Skin epidermis (tissue), 12 donors: ENCODE measurements around the gene CCDC28A.

Experiments used
- H3K27ac ChIP-seq, 21 experiments: fragments of 200-600 bp; sonication (generic) in 11 of 21; one replicate each; pipeline ENCODE4 v1.5.0; 2020; ENCODE audit warnings: mild to moderate bottlenecking in 3 of 21, inconsistent platforms in 2 of 21, moderate library complexity in 2 of 21
- H3K4me3 ChIP-seq, 7 experiments: fragments of 200-600 bp; sonication (generic) in 2 of 7; one replicate each; pipeline ENCODE4 v1.5.0; 2020; ENCODE audit warnings: inconsistent platforms in 2 of 7, mild to moderate bottlenecking in 2 of 7, moderate library complexity in 1 of 7

Gene CCDC28A

DNA sequence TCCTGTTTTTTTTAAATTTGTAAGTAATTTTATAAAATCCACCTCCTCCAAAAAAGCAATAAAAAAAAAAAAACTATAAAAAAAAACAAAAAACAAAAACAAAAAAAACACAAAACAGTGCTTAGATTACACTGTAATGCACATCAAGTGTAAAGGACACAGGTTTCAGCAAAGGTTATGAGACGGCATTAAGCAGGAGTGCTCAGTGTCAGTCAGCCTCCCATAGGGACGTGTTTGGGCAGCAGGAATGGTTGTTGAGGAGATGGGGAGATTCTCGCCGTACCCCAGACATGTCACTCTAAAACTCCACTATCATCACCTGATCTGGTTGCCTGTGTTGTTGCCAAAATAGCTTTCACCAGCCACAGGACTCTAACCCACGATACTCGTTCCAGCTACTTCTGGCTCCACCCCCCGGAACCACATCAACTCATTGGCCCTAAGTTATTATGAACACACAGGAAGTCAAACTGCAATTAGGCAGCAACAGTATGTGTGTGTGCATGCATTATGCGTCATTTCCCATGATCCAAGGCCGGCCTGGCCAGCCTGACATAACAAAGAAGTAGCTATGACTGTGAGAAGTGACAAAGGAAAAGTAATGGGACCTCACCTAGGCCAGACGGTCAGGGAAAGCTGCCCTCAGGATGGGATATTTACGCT is 51.0 kb downstream of the CCDC28A start:
- Histone ChIP-seq H3K27ac (no peak overlapping the region), H3K4me3 (no peak overlapping the region)

DNA sequence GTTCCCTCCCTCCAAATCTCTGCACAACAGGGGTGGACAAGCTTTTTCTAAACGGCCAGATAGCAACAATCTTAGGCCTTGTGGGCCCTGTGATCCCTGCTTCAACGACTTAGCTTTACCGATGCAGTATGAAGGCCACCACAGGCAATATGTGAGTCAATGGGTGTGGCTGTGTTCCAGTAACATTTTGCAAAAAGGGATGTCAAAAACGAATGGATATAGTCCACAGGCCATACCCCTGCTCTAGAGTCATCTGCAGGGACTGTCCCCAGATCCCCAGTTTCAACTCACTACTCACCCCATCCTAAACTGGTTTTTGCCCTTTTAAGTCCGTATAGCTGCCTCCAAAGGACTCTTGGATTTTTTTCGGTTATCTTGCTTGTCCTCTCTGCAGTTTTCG is 56.7 kb downstream of the CCDC28A start:
- H3K27ac ChIP-seq = no peak overlapping the region
- H3K4me3 ChIP-seq = no peak overlapping the region

DNA sequence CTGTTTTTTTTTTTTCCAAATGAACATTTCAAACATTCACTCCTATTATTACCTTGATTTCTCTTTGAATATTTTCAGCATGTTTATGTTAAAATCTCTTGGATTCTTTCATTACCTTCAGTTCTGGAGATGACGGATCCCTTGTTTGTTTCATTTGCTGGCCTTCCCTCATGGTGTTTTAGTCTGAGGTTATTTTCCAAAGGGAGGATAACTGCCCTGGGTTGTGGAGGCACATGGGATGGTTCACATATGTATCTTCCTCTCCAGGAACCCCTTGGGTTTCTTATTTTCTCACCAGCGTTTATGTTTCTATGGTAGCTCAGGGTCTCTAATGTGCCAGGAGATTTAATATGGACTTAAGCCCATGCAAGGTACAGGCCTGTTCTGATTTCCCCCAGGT is 58.6 kb downstream of the CCDC28A start:
- H3K4me3 ChIP-seq = no peak overlapping the region
- no peak overlapping the region for H3K27ac ChIP-seq

DNA sequence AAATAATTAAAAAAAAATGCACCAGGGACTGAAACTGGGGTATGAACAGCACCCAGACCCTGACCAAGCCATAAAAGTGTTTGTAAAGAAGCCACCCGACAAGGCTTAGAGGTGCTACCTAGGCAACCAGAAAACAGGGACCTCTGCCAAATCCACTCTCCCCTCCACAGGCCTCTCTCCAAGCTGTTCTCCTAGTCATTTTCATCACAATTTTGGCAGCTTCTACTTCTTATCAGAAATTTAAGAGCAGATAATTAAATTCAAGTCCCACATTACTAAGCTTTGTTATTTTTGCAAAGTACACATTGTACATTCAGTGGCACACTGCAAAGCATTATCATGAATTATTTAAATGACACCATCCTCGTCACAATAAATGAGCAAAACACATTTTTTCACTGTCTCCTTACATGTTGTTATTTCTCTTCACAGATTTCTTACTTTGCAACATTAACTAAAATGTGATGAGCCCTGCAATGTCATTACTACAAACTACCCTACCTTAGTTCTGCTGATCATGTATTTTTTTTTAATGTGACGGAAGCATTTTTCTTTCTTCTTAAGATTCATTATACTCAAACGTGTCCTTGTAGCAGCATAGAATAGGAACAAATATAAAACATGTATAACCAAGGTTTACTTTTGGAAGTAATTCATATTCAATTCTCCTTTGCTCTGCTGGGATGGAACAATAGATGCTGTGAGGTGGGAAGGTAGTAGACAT is 60.4 kb downstream of the CCDC28A start:
- H3K4me3 ChIP-seq = no peak overlapping the region
- no peak overlapping the region for H3K27ac ChIP-seq

DNA sequence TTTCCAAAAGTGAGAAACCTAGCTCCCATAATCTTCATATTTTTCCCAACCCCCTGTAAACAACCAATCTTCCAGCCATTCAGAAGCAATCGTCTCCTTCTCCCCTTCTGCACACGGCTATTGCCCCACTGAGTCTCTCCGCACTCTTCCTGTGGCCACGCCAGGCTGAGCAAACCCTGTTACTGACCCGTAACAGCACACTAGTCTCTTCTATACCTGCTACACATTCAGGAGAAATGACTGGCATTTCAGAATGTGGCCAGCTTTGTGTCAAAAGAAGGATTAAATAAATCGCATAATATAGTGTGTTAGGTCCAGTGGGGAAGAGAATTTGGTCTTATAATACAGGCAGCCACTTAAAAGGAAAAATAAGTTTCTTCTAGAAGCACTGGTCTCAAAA is 63.7 kb downstream of the CCDC28A start:
- Histone ChIP-seq H3K4me3 (no peak overlapping the region), H3K27ac (no peak overlapping the region)
